Endothelial cell of umbilical vein (primary cell): ENCODE results near the gene RILPL2. TPM values are rescaled to one million over a fixed set of nuclear protein-coding genes. Genes with fewer than 3 reads are reported as not detected.
"Not testable (repeated sequence)": the region's sequence is repeated elsewhere in the genome, so short reads cannot be mapped to it uniquely, and the experiment has no call there.

Experiments used
- BruUV-seq: library from RNA; stranded (reverse); fragments of 400-500 nt; replicated peaks from 2 replicates; lab custom pipeline; 2021; lab: Mats Ljungman, UMichigan
- CTCF ChIA-PET: fragments of 300-600, 350-600 bp; sonication (Branson Sonifier 250); formaldehyde crosslinking; loops from one replicate; lab custom pipeline; 2021; ENCODE audit warnings: antibody characterized with exemption, inconsistent platforms; lab: Charles Lee
- POLR2A ChIA-PET: fragments of 300-600, 350-600 bp; sonication (Branson Sonifier 250); formaldehyde crosslinking; loops from one replicate; lab custom pipeline; 2021; ENCODE audit warnings: antibody characterized with exemption, inconsistent platforms; lab: Charles Lee
- DNase-seq: peaks from one replicate; pipeline ENCODE4 v3.0.0-alpha.2; 2011; ENCODE audit warnings: low read depth, low spot score
- FAIRE-seq: peaks from 2 replicates; lab custom pipeline; 2011; peaks lifted over from hg19 to GRCh38; lab: Jason Lieb, UNC
- H2AFZ ChIP-seq: 2 replicates; pipeline ENCODE4 v1.6.0; 2012; ENCODE audit warnings: low read depth, low read length, control low read depth, inconsistent platforms
- H3K27ac ChIP-seq: 2 replicates; pipeline ENCODE4 v1.5.1; 2011; ENCODE audit warnings: low read depth, mild to moderate bottlenecking, control low read depth, low read length, moderate library complexity; ENCODE audit not compliant: insufficient read depth
- H3K27me3 ChIP-seq, 2 experiments: 2 replicates each; pipeline versions ENCODE4 v1.6.0 to v1.6.1; 2011; ENCODE audit warnings: low read length in 2 of 2, mixed read lengths in 1 of 2; ENCODE audit not compliant: control insufficient read depth in 2 of 2, insufficient read depth in 2 of 2
- H3K36me3 ChIP-seq, 2 experiments: 2 replicates in 1 of 2; 3 replicates in 1 of 2; pipeline ENCODE4 v1.5.1; 2011; ENCODE audit warnings: low read length in 2 of 2, mild to moderate bottlenecking in 1 of 2, moderate library complexity in 1 of 2; ENCODE audit not compliant: control insufficient read depth in 2 of 2, insufficient read depth in 2 of 2; ENCODE audit errors: extremely low read depth in 1 of 2
- H3K4me1 ChIP-seq: 3 replicates; pipeline ENCODE4 v1.5.1; 2011; ENCODE audit warnings: mild to moderate bottlenecking, low read length; ENCODE audit not compliant: control insufficient read depth, insufficient read depth; ENCODE audit errors: extremely low read depth
- H3K4me2 ChIP-seq: 2 replicates; pipeline ENCODE4 v1.6.1; 2011; ENCODE audit warnings: low read length, control low read depth, mixed read lengths; ENCODE audit not compliant: insufficient read depth
- H3K4me3 ChIP-seq, 3 experiments: fragments of 200-600 bp in 1 of 3; sonication (generic), shearing (Covaris generic) in 1 of 3; replicated peaks in 1 of 3; 2 replicates each; pipeline ENCODE4 v1.5.1; 2011 to 2016; ENCODE audit warnings: control low read depth in 3 of 3, low read length in 3 of 3, mild to moderate bottlenecking in 2 of 3, inconsistent platforms in 1 of 3, low read depth in 1 of 3, moderate library complexity in 1 of 3; ENCODE audit not compliant: insufficient read depth in 1 of 3
- H3K79me2 ChIP-seq: 2 replicates; pipeline ENCODE4 v1.6.0; 2012; ENCODE audit warnings: low read length, inconsistent platforms; ENCODE audit not compliant: control insufficient read depth, insufficient read depth
- H3K9ac ChIP-seq: replicated peaks from 2 replicates; pipeline ENCODE3; 2011; ENCODE audit warnings: low read length, control low read depth; ENCODE audit not compliant: insufficient read depth; ENCODE audit errors: extremely low read depth
- H3K9me1 ChIP-seq: replicated peaks from 3 replicates; pipeline ENCODE4 v1.6.0; 2011; ENCODE audit warnings: mild to moderate bottlenecking, low read length; ENCODE audit not compliant: control insufficient read depth, insufficient read depth; ENCODE audit errors: extremely low read depth
- H3K9me3 ChIP-seq: replicated peaks from 2 replicates; pipeline ENCODE4 v1.5.1; 2012; ENCODE audit warnings: low read length, inconsistent platforms; ENCODE audit not compliant: control insufficient read depth, insufficient read depth
- H4K20me1 ChIP-seq: replicated peaks from 2 replicates; pipeline ENCODE3; 2011; ENCODE audit warnings: mild to moderate bottlenecking, low read length; ENCODE audit not compliant: control insufficient read depth, insufficient read depth; ENCODE audit errors: extremely low read depth
- EZH2 ChIP-seq: IDR thresholded peaks from 2 replicates; pipeline ENCODE4 v1.6.1; 2012; ENCODE audit warnings: borderline replicate concordance, low read depth, mild to moderate bottlenecking, moderate library complexity, low read length, inconsistent platforms; ENCODE audit not compliant: severe bottlenecking
- FOS ChIP-seq: IDR thresholded peaks from 2 replicates; pipeline ENCODE4 v1.6.1; 2011; ENCODE audit warnings: mild to moderate bottlenecking, low read length, moderate library complexity, borderline replicate concordance; ENCODE audit not compliant: insufficient read depth
- JUN ChIP-seq: IDR thresholded peaks from 2 replicates; pipeline ENCODE4 v1.6.1; 2011; ENCODE audit warnings: borderline replicate concordance, low read depth; ENCODE audit not compliant: insufficient read length, insufficient read depth
- dilution Hi-C: fragments of 300-500 bp; cut with MboI; formaldehyde crosslinking; loops from one replicate; pipeline ENCODE4 v1.15.0; 2019; ENCODE audit warnings: low sequenced_read_pairs; ENCODE audit not compliant: extremely low pct_ligation_motif_present
- intact Hi-C: fragments of 100-400 bp; cut with micrococcal nuclease; formaldehyde crosslinking; loops from one replicate; pipeline ENCODE4 v1.10.0; 2022
- polyA plus RNA-seq, 4 experiments: library from polyadenylated mRNA; depleted of rRNA in 3 of 4; stranded (reverse) in 3 of 4; unstranded in 1 of 4; fragments of >200 nt; gene quantifications; 2 replicates each; pipeline versions ENCODE4 v1.2.1 to v1.2.3, GENCODE V29; 2011 to 2012; ENCODE audit warnings: missing spikeins in 1 of 4
- total RNA-seq: library from RNA; stranded (reverse); gene quantifications from 2 replicates; pipeline ENCODE4 v1.2.3, GENCODE V29; 2021

RILPL2 gene
- total and polyA plus RNA-seq, 2 donors (not counting 3 experiments of a cell fraction or from before 2014, with no cell fraction given): 3.3 to 4.6 TPM

GRCh38 chr12:123371667-123372368 is 64.7 kb downstream of the RILPL2 start:
- H2AFZ ChIP-seq, H3K4me2 ChIP-seq, H3K9me1 ChIP-seq, FAIRE-seq, H3K9ac ChIP-seq, H3K4me1 ChIP-seq, H3K9me3 ChIP-seq, H3K27me3 ChIP-seq, H3K4me3 ChIP-seq, intact Hi-C loops, H4K20me1 ChIP-seq, CTCF ChIA-PET, POLR2A ChIA-PET, dilution Hi-C loops, DNase-seq, H3K36me3 ChIP-seq, BruUV-seq, H3K79me2 ChIP-seq, H3K27ac ChIP-seq: not testable (repeated sequence)

GRCh38 chr12:123369229-123369628 is 67.3 kb downstream of the RILPL2 start:
- Histone ChIP-seq H2AFZ (no peak overlapping the region), H3K4me2 (no peak overlapping the region), H3K36me3 (no peaks in the 10 kb centered on the region), H3K27ac (no peak overlapping the region), H3K79me2 (peaks cover 4% of the 10 kb centered on the region), H3K9ac (no peak overlapping the region), H4K20me1 (no peaks in the 10 kb centered on the region), H3K9me1 (no peaks in the 10 kb centered on the region), H3K4me1 (peaks cover 8% of the 10 kb centered on the region), H3K4me3 (no peak overlapping the region), H3K27me3 (no peaks in the 10 kb centered on the region), H3K9me3 (no peaks in the 10 kb centered on the region)
- POLR2A ChIA-PET: no interaction called here
- dilution Hi-C loops: no loop called here
- TF ChIP-seq FOS: no peak
- no peak for TF ChIP-seq EZH2
- TF ChIP-seq JUN: no peak
- DNase-seq (no peak), FAIRE-seq (no peak)
- intact Hi-C loops: no loop called here
- BruUV-seq: no TSS peak
- CTCF ChIA-PET: no interaction called here

- dilution Hi-C loops, BruUV-seq, H3K9me3 ChIP-seq, H3K4me1 ChIP-seq, H4K20me1 ChIP-seq, H3K4me3 ChIP-seq, FAIRE-seq, intact Hi-C loops, POLR2A ChIA-PET, H3K36me3 ChIP-seq, DNase-seq, H3K9ac ChIP-seq, H2AFZ ChIP-seq, H3K4me2 ChIP-seq, H3K27ac ChIP-seq, H3K27me3 ChIP-seq, H3K9me1 ChIP-seq: not testable (repeated sequence)
- peaks cover 12% of the 10 kb centered on the region for H3K79me2 ChIP-seq
- CTCF ChIA-PET: interaction anchor here (1.2 kb wide), 1 partner anchor 15 kb away, joined by 4 read pairs; the partner anchor contains the start of gene KMT5A
These were observed 68.1 kb downstream of the RILPL2 start for GRCh38 chr12:123368431-123368830.
